ENCODE measurements around the gene TCF20. TPM values are rescaled to one million over a fixed set of nuclear protein-coding genes. Genes with fewer than 3 reads are reported as not detected.

Gene TCF20
- total and polyA plus RNA-seq, 9 donors: 12.4 to 42.0 (median 34.0) TPM

- H3K36me3 ChIP-seq: no peaks in the 10 kb centered on the region
- no peak overlapping the region for H3K27ac ChIP-seq
- no peaks in the 10 kb centered on the region for H3K4me1 ChIP-seq (ENCODE audit: insufficient read depth)
- no peak for DNase-seq
- intact Hi-C loops (cut with DNase I): no loop called here
- no peaks in the 10 kb centered on the region for H3K9me3 ChIP-seq
- no peak for TF ChIP-seq EP300 (IDR thresholded peaks at IDR 0.05)
- TF ChIP-seq POLR2A (IDR thresholded peaks at IDR 0.05): no peak
- TF ChIP-seq CTCF (IDR thresholded peaks at IDR 0.05): no peak
- no peak overlapping the region for H3K4me3 ChIP-seq
- H3K27me3 ChIP-seq: no peaks in the 10 kb centered on the region
Observed at GRCh38 chr22:42243802-42244060, 26.7 kb downstream of the TCF20 start.

DNA sequence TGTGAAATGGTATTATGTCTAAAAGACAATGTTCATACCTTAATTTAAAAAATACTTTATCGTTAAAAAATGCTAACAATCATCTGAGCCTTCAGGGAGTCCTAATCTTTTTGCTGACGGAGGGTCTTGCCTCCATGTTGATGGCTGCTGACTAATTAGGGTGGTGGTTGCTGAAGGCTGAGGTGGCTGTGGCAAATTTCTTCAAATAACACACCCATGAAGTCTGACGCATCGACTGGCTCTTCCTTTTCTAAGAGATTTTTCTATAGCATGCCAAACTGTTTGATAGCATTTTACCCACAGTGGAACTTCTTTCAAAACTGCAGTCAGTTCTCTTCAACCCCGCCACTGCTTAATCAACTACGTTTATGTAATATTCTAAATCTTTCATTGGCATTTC, 33.6 kb downstream of the TCF20 start:
- Histone ChIP-seq H3K9me3 (no peaks in the 10 kb centered on the region), H3K27me3 (no peaks in the 10 kb centered on the region), H3K4me3 (no peak overlapping the region), H3K36me3 (no peaks in the 10 kb centered on the region), H3K4me1 (ENCODE audit: insufficient read depth) (peaks cover 2% of the 10 kb centered on the region), H3K27ac (no peak overlapping the region)
- DNase-seq: no peak
- WGBS, 3 donors: 92 to 97% (median 95%) methylated on average over 6 of the region's 6 CpGs
- no peak for TF ChIP-seq POLR2A (IDR thresholded peaks at IDR 0.05)
- no peak for TF ChIP-seq CTCF (IDR thresholded peaks at IDR 0.05)
- TF ChIP-seq EP300 (IDR thresholded peaks at IDR 0.05): no peak
- intact Hi-C loops (cut with DNase I): no loop called here

DNA sequence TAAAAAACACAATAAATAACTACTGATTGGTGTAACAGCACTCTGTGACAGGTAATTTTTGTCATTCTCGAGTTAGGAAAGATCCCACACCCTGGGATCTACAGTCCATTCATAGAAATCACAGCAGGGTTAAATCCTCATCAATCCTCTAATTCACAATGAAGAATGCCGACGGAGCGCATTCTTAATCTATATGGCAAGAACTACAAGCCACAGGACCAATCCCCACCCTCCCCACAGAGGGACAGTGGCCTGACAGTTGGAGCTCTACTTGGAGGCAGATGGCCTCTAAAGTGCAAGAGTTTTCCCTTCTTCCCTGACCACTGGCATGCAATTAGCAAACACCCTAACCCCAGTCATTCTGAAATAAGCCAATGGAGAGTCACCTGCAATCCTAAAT, 34.2 kb downstream of the TCF20 start:
- peaks cover 2% of the 10 kb centered on the region for H3K4me1 ChIP-seq (ENCODE audit: insufficient read depth)
- 95 to 98% (median 96%) methylated on average over 4 of the region's 4 CpGs for WGBS, 3 donors
- H3K36me3 ChIP-seq: no peaks in the 10 kb centered on the region
- H3K9me3 ChIP-seq: no peaks in the 10 kb centered on the region
- TF ChIP-seq EP300 (IDR thresholded peaks at IDR 0.05) (no peak), CTCF (IDR thresholded peaks at IDR 0.05) (no peak), POLR2A (IDR thresholded peaks at IDR 0.05) (no peak)
- intact Hi-C loops (cut with DNase I): no loop called here
- DNase-seq: no peak
- H3K27ac ChIP-seq: no peak overlapping the region
- H3K4me3 ChIP-seq: no peak overlapping the region
- no peaks in the 10 kb centered on the region for H3K27me3 ChIP-seq

DNA sequence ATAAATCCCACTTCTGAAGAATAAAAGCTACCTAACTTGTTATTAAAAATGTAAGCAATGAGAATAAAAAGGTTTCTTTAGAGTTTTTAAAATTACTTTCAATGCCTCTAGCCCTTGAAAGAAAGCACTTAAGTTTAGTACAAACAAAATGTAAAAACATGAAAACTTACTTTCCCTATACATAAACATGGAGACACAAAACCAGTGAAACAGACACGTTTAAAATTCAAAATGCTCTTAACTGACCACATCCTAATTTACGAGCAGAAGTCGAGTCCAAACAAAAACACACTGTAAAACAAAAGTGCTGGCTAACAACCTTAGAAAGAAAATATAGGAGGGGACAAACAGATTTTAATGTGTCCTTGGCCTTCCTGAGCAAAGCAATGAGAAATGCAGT, 36.6 kb downstream of the TCF20 start:
- intact Hi-C loops (cut with DNase I): no loop called here
- 15 to 23% (median 19%) methylated on average over 3 of the region's 3 CpGs for WGBS, 3 donors
- Histone ChIP-seq H3K9me3 (no peaks in the 10 kb centered on the region), H3K27ac (no peak overlapping the region), H3K36me3 (no peaks in the 10 kb centered on the region), H3K4me3 (no peak overlapping the region), H3K27me3 (no peaks in the 10 kb centered on the region), H3K4me1 (ENCODE audit: insufficient read depth) (peaks cover 14% of the 10 kb centered on the region)
- DNase-seq: no peak
- no peak for TF ChIP-seq EP300 (IDR thresholded peaks at IDR 0.05)
- TF ChIP-seq CTCF (IDR thresholded peaks at IDR 0.05): no peak
- no peak for TF ChIP-seq POLR2A (IDR thresholded peaks at IDR 0.05)

DNA sequence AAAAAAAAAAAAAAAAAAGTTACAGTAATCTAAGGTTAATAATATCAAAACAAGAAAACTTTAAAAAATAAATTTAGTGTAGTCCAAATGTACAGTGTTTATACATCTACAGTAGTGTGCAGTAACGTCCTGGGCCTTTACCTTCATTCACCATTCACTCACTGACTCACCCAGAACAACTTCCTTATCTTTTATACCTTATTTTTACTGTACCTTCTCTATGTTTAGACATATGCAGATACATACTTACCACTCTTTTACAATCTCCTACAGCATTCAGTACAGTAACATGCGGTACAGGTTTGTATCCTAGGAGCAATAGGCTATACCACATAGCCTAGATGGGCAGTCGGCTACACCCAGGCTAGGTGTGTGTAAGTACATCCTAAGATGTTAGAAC, 38.5 kb downstream of the TCF20 start:
- no peaks in the 10 kb centered on the region for H3K9me3 ChIP-seq
- TF ChIP-seq CTCF (IDR thresholded peaks at IDR 0.05) (no peak), POLR2A (IDR thresholded peaks at IDR 0.05) (no peak), EP300 (IDR thresholded peaks at IDR 0.05) (no peak)
- H3K27me3 ChIP-seq: no peaks in the 10 kb centered on the region
- no peak overlapping the region for H3K4me3 ChIP-seq
- 91 to 93% (median 92%) methylated on average over 3 of the region's 3 CpGs for WGBS, 3 donors
- H3K27ac ChIP-seq: no peak overlapping the region
- H3K36me3 ChIP-seq: no peaks in the 10 kb centered on the region
- intact Hi-C loops (cut with DNase I): no loop called here
- peaks cover 32% of the 10 kb centered on the region for H3K4me1 ChIP-seq (ENCODE audit: insufficient read depth)
- DNase-seq: no peak
